GM12872 (cell line): ENCODE measurements around the gene DDI2.

Source experiments
- TF ChIP-seq, protein P1 (sequence below): IDR thresholded peaks from 3 replicates; pipeline ENCODE4 v1.5.1; 2011; ENCODE audit warnings: low read depth, mild to moderate bottlenecking, low read length, moderate library complexity; ENCODE audit not compliant: insufficient read depth

Gene DDI2

DNA sequence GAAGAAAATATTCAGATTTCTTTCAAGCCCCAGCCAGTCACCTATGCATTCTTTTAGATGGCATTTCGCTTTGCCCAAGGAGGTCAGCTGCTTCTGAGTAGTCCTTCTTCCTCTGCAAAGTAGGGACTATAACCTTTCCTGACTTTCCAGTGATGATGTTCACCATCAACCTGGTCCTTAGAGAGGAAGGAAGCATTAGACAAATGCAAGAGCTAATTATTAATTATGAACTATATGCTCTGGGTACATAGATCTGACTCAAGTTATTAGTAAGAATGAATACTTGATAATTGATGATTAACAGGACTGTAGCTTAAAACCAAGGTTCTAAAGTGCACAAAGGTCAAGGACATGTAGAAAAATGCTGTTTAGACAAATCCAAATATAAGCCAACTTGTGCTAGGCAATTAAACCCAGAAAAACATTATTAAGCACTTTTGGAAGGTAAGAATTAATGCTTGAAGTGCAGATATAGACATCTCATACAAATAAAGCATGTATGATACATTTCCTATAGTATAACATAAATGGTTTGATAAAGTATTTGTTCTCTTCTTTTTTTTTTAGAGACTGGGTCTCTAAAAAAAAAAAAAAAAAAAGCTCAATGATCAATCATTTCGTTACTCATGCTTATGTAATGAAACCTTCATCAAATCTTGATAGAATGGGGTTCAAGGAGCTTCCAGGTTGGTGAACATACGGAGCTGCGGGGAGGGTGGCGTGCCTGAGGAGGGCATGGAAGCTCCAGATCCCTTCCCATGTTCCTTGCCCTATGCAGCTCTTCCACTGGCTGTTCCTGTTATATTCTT is 21.2 kb upstream of the DDI2 start:
- TF ChIP-seq, protein P1, sequence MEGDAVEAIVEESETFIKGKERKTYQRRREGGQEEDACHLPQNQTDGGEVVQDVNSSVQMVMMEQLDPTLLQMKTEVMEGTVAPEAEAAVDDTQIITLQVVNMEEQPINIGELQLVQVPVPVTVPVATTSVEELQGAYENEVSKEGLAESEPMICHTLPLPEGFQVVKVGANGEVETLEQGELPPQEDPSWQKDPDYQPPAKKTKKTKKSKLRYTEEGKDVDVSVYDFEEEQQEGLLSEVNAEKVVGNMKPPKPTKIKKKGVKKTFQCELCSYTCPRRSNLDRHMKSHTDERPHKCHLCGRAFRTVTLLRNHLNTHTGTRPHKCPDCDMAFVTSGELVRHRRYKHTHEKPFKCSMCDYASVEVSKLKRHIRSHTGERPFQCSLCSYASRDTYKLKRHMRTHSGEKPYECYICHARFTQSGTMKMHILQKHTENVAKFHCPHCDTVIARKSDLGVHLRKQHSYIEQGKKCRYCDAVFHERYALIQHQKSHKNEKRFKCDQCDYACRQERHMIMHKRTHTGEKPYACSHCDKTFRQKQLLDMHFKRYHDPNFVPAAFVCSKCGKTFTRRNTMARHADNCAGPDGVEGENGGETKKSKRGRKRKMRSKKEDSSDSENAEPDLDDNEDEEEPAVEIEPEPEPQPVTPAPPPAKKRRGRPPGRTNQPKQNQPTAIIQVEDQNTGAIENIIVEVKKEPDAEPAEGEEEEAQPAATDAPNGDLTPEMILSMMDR: no peak

GRCh38 chr1:15598436-15598835 is 18.8 kb upstream of the DDI2 start:
- TF ChIP-seq, protein P1: no peak

DNA sequence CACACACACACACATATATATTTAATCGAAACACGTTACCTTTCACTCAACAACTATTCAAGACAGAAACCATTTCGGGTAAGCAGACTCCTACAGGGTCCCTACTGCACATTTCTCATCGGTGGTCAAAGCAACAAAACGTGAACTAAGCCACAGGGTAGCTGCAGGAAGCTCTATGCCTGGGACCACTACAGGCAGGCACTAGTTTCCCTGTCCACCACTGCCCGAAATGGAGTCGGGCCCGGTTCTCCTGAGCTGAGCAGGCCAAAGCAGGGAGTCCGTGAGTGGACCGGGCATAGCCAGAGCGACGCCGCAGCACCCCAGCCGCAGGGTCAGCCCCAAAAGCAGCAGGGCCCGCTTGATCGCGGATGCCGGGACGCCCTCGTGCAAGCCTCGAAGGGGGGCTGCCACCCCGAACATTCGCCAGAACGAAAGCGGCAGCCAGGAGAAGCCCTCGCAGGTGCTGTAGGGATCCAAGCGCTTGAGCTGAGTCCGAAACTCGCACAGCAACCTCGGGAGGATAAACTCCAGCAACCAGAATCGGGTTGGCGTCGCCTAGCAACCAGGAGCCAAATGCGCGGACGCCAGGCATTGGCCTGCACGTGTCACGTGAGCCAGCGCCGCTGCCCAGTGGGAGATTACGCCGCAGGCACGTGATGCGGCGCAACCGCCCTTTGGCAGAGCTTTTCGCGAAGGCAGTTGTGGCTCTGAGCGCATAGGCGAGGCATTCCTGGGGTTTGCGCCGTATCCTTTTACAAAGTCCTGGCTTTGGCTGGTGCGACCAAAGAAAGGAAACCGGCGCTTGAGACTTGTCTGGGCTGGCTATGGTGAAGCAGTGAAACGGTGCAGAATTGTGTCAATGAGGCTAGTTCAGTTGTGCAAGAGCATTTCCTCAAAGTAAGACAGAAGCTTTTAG is 13.9 kb upstream of the DDI2 start:
- TF ChIP-seq, protein P1: no peak

DNA sequence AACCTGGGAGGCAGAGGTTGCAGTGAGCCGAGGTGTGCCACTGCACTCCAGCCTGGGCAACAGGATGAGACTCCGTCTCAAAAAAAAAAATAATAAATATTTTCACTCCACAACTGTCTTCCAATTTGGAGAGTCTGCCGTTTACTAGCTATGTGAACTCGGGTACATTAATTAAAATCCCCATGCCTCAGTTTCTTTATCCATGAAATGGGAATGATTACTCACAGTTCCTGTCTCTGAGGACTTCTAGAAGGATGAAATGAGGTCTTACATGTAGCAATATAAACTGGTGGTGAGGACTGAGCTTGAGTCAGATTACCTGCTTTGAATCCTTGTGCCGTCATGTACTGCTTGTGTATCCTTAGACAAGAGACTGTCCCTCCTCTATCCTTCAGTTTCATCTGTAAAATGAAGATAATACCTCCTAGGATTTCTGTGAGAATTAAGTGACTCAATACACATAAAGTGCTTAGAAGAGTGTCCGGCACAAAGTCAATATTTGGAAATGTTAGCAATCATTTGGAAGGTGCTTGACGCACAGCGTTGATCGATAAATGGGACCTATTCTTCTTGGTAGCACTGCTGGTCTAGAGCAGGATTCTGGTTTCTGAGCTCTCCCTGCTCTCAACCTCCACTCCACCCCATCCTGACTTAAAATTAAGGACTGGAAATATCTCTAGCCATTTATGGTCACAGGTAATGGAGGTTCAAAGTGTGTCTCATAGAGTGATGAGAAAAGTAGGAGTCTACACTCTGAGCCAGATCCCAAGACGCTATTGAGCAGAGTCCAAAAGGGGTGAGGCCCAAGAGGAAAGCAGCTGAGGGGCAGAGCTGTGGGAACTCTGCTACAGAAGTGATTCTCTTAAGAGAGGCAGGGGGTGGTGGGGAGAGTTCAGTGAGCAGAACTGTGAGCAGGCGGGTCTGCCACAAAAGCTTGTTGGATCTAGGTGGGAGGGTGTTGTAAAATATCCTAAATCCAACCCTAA is 11.6 kb upstream of the DDI2 start:
- TF ChIP-seq, protein P1: no peak

- TF ChIP-seq, protein P1: no peak
Measured at GRCh38 chr1:15609631-15610030, 7.6 kb upstream of the DDI2 start.

DNA sequence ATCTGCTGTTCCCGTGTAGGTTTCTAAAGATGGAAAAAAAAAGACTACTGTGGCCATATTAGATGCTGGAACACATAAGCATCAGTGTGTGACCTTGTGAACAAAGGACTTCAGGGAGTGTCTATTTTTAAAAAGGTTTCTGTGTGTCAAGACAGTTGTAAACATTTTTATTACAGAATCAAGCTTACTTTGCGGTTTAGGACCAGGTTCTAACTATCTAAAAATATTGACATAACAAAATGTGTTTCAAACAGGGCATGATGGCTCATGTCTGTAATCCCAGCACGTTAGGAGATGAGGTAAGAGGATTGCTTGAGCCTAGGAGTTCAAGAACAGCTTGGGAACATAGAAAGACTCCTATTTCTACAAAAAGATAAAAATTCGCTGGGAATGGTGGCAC is 7.1 kb upstream of the DDI2 start:
- TF ChIP-seq, protein P1: no peak
